Activated gamma-delta T cell (primary cell): Measurements from ENCODE around the gene UGT2B15.
"Not testable (repeated sequence)": the region's sequence is repeated elsewhere in the genome, so short reads cannot be mapped to it uniquely, and the experiment has no call there.

Experiments
- DNase-seq: peaks from one replicate; lab custom pipeline; 2025; lab: John Stamatoyannopoulos, UW
- total RNA-seq, 2 donors: gene quantifications; one replicate each; lab custom pipeline; 2026; lab: John Stamatoyannopoulos, UW

The UGT2B15 gene
- total RNA-seq = 0 reads per million in 2 donors

DNA sequence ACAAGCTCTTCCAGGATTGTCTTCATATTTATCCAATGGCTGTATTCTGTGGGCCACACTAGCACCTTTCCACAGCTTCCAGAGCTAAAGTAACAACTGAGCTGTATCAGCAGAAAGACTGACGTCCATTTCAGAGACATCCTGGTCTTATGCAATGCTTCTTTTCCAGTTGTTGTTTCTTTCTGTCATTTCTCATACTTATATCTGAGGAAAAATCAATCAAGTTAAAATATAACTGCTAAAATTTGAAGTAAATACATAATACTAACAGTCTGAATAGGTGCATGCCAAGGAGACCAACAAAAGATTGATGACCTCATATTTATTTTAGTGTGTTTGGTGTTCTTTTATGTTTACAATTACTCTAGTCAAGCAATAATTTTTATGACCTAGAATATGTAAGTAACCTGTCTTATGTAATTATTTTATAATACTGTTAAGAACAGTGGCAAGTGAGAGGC, at the start of gene UGT2B15:
TSS of gene UGT2B15 (minus strand) at position 174 of the 461 bp plus-strand sequence. CDS start at position 140, 34 bp downstream.
- DNase-seq = not testable (repeated sequence)

DNA sequence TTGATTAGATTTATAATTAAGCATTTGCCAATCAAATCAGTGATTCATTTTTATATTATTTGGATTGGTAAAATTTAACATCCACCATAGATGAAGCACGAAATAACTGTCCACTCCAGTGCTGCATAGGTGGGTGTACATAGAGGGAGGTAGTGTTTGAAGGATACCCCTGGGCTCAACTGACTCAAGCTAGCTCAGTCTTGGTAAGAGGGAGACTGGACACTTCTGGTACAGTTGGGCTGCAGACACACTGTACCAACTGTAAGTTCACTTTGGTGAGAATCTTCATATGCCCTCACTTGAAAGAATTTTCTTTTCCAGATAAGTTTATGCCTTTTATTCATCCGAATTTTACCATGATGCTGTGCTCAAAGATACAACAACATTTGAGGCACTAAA, 48.6 kb upstream of the UGT2B15 start:
- no peak for DNase-seq

- no peak for DNase-seq
Observed at GRCh38 chr4:68718447-68719074, 48.1 kb upstream of the UGT2B15 start.

GRCh38 chr4:68717999-68718398, 47.5 kb upstream of the UGT2B15 start:
- DNase-seq = no peak

DNA sequence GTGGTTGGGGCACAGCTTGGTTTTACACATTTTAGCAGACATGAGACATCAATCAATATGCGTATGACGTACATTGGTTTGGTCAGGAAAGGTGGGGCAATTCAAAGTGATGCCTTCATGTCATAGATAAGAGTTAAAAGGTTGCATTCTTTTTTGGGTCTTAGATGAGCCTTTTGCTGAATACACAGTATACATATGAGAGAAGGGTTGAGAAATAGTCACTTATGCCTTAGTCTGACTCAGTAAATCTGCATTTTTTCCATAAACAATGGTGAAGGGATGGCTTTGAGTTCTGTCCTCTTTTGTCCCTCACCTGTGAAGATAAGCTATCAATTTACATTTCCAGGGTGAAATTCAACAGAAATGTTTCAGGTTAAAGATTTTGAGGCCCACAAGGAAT, 43.9 kb upstream of the UGT2B15 start:
- no peak for DNase-seq

- DNase-seq = no peak
Observed at GRCh38 chr4:68712207-68712606, 41.8 kb upstream of the UGT2B15 start.

DNA sequence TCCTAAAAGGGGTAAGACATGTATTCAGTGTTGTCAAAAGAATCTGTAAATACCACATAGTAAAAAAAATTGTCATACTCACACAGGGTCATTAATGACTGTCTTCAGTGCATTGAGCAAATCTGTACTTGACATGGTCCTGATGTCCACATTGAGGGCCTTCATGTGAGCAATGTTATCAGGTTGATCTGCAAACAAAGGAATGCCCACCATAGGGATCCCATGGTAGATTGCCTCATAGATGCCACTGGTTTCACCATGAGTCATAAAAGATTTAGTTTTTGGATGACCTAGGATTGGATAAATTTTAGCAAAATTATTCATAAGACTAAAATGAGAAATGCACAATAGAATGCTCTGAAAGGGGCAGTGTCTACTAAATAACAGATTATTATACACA, 38.1 kb upstream of the UGT2B15 start:
- no peak for DNase-seq

DNA sequence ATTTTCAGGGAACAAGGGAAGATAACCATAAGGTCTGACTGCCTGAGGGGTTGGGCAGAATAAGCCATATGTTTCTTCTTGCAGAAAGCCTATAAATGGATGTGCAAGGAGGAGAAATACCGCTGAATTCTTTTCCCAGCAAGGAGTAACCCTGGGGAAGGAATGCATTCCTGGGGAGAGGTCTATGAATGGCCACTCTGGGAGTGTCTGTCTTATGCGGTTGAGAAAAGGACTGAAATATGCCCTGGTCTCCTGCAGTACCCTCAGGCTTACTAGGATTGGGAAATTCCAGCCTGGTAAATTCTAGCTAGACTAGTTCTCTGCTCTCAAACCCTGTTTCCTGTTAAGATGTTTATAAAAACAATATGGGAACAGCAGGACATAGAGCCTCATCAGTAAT, 32.7 kb upstream of the UGT2B15 start:
- not testable (repeated sequence) for DNase-seq

- no peak for DNase-seq
Observed at GRCh38 chr4:68700152-68700551, 29.7 kb upstream of the UGT2B15 start.

DNA sequence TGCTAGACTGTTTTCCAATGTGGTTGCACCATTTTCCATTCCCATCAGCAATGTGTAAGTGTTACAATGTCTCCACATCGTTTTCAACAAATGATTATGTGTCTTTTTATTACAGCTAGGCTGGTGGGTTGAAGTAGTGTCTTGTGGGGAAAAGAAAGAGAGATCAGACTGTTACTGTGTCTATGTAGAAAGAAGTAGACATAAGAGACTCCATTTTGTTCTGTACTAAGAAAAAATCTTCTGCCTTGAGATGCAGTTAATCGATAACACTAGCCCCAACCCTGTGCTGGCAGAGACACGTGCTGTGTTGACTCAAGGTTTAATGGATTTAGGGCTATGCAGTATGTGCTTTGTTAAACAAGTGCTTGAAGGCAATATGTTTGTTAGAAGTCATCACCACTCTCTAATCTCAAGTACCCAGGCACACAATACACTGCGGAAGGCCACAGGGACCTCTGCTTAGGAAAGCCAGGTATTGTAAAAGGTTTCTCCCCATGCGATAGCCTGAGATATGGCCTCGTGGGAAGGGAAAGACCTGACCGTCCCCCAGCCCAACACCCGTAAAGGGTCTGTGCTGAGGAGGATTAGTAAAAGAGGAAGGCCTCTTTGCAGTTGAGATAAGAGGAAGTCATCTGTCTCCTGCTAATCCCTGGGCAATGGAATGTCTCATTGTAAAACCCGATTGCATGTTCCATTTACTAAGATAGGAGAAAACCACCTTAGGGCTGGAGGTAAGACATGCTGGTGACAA, 23.0 kb upstream of the UGT2B15 start:
- no peak for DNase-seq

GRCh38 chr4:68691186-68691585, 20.7 kb upstream of the UGT2B15 start:
- no peak for DNase-seq

DNA sequence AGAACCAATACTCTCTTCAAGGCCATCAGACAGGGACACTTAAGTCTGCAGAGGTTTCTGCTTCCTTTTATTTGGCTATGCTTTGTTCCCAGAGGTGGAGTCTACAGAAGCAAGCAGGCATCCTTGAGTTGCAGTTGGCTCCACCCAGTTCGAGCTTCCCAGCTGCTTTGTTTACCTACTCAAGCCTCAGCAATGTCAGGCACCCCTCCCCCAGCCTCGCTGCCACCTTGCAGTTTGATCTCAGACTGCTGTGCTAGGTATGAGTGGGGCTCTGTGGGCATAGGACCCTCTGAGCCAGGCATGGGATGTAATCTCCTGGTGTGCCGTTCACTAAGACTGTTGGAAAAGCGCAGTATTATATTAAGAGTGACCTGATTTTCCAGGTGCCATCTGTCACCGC, 12.6 kb upstream of the UGT2B15 start:
- no peak for DNase-seq

DNA sequence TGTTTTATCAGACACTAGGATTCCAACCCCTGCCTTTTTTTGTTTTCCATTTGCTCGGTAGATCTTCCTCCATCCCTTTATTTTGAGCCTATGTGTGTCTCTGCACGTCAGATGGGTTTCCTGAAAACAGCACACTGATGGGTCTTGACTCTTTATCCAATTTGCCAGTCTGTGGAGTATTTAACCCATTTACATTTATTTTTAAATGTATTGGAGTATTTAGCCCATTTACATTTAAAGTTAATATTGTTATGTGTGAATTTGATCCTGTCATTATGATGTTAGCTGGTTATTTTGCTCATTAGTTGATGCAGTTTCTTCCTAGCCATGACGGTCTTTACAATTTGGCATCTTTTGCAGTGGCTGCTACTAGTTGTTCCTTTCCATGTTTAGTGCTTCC, 10.8 kb upstream of the UGT2B15 start:
- not testable (repeated sequence) for DNase-seq

- DNase-seq = no peak
Observed at GRCh38 chr4:68673143-68673542, 2.7 kb upstream of the UGT2B15 start.

DNA sequence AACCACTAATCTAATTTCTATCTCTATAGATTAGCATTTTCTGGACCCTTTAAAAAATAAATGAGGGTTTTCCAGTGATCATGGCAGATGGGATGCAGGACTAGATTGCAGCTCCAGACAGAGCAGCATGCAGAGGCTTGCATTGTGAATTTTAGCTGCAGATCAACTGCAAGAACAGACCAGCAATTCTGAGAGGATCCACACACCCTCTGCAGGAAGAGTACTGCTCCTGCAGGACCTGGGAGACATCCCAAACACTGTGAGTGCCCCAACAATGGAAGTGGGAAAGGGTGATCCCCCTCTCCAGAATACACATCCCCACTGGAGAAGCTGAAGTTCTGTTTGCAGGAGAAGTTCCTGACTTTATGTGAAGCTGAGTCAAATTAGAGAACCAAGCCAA, 765 bp upstream of the UGT2B15 start:
- not testable (repeated sequence) for DNase-seq

DNA sequence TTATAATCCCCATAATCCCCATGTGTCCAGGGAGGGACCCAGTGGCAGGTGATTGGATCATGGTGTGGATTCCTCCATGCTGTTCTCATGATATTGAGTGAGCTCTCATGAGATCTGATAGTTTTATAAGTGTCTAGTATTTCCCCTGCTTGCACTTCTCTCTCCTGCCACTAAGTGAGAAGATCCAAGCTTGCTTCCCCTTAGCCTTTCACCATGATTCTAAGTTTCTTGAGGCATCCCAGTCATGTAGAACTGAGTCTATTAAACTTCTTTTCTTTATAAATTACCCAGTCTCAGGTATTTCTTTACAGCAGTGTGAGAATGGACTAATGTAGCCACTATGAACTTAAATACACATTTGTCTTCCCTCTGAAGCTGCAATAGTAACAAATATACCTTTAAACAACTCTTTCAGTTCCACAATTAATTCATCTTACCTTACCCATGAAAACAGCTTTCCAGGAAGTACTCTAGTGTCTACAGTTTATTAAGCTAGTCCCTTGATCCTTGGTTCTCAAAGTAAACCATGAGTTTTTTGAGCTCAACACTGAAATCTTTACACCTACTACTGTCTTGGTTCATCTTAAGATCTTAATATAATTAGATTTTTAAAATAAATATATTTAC, 1.8 kb downstream of the UGT2B15 start:
- not testable (repeated sequence) for DNase-seq

DNA sequence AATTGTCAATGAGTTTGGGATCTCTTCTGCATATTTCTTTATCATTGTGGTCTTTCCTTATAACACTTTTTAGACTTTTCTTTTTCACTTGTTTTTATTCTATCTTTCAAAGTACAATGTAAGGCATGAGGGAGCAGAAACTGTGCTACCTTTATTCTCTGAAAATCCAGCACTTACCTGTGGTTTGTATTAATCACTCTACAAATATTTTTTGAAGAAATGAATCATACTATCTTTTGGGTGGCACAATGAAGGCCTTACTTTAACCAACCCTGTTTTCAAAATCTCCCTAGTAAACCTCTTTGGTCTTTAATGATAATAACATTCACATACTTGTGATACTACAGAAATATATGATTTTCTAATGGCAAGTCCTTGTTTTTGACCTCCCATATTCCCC, 2.9 kb downstream of the UGT2B15 start:
- DNase-seq = not testable (repeated sequence)

DNA sequence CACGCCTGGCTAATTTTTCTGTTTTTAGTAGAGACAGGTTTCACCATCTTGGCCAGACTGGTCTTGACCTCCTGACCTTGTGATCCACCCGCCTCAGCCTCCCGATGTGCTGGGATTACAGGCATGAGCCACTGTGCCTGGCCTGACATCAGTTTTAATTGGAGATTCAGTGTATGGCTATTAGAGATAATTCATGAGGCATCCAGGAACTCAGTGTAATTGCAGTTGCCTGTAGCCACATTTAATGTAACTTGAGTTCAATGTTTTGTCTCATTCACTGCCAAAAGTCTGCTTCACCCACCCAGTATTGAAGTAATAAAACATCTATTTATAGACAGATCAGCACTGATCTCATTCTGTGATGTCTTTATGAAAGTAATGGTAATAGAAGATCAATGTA, 5.7 kb downstream of the UGT2B15 start:
- not testable (repeated sequence) for DNase-seq

- DNase-seq = not testable (repeated sequence)
Observed at GRCh38 chr4:68662836-68663574, 7.4 kb downstream of the UGT2B15 start.

GRCh38 chr4:68658672-68659071, 11.8 kb downstream of the UGT2B15 start:
- DNase-seq = no peak

DNA sequence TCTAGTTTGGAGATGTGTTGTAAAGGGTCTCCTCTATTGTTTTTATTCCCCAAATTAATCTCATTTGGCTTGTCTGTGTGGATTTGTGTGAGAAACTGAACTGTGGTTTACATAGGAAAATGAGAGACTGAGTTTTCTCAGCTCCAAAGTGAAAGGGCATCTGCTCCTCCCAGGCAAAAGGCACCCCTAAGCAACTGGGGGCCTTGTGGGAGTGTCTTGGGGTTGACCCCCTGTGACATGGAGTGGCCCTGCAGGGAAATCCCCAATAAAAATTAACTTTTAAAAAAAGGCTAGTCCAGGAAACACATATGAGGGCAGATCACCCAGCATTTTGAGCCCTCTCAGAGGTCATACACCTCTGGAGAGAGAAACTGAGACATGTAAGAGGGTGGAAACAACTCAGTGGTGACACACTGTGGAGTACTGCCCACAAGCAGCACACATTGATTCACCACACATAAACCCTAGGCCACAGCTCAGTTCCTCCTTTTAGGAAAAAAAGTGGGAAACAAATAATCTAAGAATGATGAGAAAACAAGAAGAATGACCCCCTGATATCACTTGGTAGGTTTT, 13.3 kb downstream of the UGT2B15 start:
- DNase-seq = not testable (repeated sequence)
